Measurements from ENCODE around the gene MALRD1.

Gene MALRD1

GRCh38 chr10:19329475-19329874 is 280.9 kb downstream of the MALRD1 start:
- Histone ChIP-seq H3K36me3 (ENCODE audit: control insufficient read depth, insufficient read depth, low read length) (no peaks in the 10 kb centered on the region), H3K4me1 (ENCODE audit: control insufficient read depth, insufficient read depth, low read length, poor library complexity, severe bottlenecking) (no peaks in the 10 kb centered on the region), H3K4me3 (ENCODE audit: extremely low read depth, insufficient read depth, low read length, poor library complexity, severe bottlenecking) (no peak overlapping the region), H3K9me3 (ENCODE audit: control insufficient read depth, low read length) (no peaks in the 10 kb centered on the region), H3K27ac (ENCODE audit: low read depth, low read length, severe bottlenecking) (no peak overlapping the region)
- WGBS, 2 experiments (ENCODE audit: insufficient coverage in 2 of 2), result no CpG with 5 or more reads among the region's 1 CpG

DNA sequence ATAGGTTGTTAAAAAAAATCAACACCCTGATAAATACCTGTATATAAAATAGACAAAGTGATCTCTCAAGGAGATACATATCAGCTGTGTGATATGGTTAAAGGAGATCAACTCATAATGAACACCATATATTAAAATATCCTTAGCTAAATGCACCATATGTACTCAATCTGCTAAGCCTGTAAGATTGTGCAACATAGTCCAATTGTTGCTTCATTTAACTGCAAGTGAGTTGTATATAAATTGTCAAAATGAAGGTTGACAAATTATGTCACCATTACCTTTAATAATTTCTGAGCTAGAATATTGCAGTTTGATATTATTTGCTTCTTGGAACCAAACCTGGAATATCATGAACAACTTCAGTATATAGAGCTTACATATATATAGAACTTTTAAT is 283.7 kb downstream of the MALRD1 start:
- no peaks in the 10 kb centered on the region for H3K36me3 ChIP-seq (ENCODE audit: control insufficient read depth, insufficient read depth, low read length)

DNA sequence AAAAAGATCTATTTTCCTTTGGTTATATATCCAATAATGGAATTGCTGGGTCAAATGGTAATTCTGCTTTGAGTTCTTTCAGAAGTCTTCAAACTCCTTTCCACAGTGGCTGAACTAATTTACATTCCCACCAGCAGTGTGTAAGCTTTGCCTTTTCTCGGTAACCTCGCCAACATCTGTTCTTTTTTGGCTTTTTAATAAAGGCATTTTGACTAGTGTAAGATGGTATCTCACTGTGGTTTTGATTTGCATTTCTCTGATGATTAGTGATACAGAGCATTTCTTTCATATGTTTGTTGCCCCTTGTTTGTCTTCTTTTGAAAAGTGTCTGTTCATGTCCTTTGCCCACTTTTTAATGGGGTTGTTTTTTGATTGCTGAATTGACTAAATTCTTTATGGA is 285.0 kb downstream of the MALRD1 start:
- no peaks in the 10 kb centered on the region for H3K36me3 ChIP-seq (ENCODE audit: control insufficient read depth, insufficient read depth, low read length)
- no peaks in the 10 kb centered on the region for H3K4me1 ChIP-seq (ENCODE audit: control insufficient read depth, insufficient read depth, low read length, poor library complexity, severe bottlenecking)
- 100% methylated on average over 1 of the region's 2 CpGs; no CpG with 5 or more reads in 1 of the 2 experiments for WGBS, 2 experiments (ENCODE audit: insufficient coverage in 2 of 2)
- H3K27ac ChIP-seq (ENCODE audit: low read depth, low read length, severe bottlenecking), result no peak overlapping the region
- H3K4me3 ChIP-seq (ENCODE audit: extremely low read depth, insufficient read depth, low read length, poor library complexity, severe bottlenecking), result no peak overlapping the region
- H3K9me3 ChIP-seq (ENCODE audit: control insufficient read depth, low read length), result no peaks in the 10 kb centered on the region

More for the DNA sequence above, 283.7 kb downstream of the MALRD1 start:
- Histone ChIP-seq H3K9me3 (ENCODE audit: control insufficient read depth, low read length) (no peaks in the 10 kb centered on the region), H3K4me1 (ENCODE audit: control insufficient read depth, insufficient read depth, low read length, poor library complexity, severe bottlenecking) (no peaks in the 10 kb centered on the region), H3K4me3 (ENCODE audit: extremely low read depth, insufficient read depth, low read length, poor library complexity, severe bottlenecking) (no peak overlapping the region), H3K27ac (ENCODE audit: low read depth, low read length, severe bottlenecking) (no peak overlapping the region)

- no peak overlapping the region for H3K27ac ChIP-seq (ENCODE audit: low read depth, low read length, severe bottlenecking)
- H3K4me1 ChIP-seq (ENCODE audit: control insufficient read depth, insufficient read depth, low read length, poor library complexity, severe bottlenecking), result no peaks in the 10 kb centered on the region
- H3K36me3 ChIP-seq (ENCODE audit: control insufficient read depth, insufficient read depth, low read length), result no peaks in the 10 kb centered on the region
- H3K9me3 ChIP-seq (ENCODE audit: control insufficient read depth, low read length), result no peaks in the 10 kb centered on the region
- no peak overlapping the region for H3K4me3 ChIP-seq (ENCODE audit: extremely low read depth, insufficient read depth, low read length, poor library complexity, severe bottlenecking)
- 19% methylated on average over 2 of the region's 2 CpGs; no CpG with 5 or more reads in 1 of the 2 experiments for WGBS, 2 experiments (ENCODE audit: insufficient coverage in 2 of 2)
These were observed 299.0 kb downstream of the MALRD1 start for GRCh38 chr10:19347621-19348020.

DNA sequence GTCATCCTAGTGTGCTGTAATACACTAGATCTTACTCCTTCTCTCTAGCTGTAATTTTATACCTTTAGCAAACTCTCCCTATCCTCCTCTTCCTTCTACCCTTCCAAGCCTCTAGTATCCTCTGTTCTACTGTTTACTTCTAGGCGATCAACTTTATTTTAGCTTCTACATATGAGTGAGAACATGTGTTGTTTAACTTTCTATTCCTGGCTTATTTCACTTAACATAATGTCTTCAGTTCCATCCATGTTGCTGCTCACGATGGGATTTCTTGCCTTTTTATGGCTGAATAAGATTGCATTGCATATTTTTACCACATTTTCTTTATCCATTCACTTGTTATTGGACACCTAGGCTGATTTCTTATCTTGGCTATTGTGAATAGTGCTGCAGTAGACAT is 318.6 kb downstream of the MALRD1 start:
- WGBS, 2 experiments (ENCODE audit: insufficient coverage in 2 of 2), result 100% methylated on average over 1 of the region's 2 CpGs; no CpG with 5 or more reads in 1 of the 2 experiments
- Histone ChIP-seq H3K27ac (ENCODE audit: low read depth, low read length, severe bottlenecking) (no peak overlapping the region), H3K4me1 (ENCODE audit: control insufficient read depth, insufficient read depth, low read length, poor library complexity, severe bottlenecking) (no peaks in the 10 kb centered on the region), H3K4me3 (ENCODE audit: extremely low read depth, insufficient read depth, low read length, poor library complexity, severe bottlenecking) (no peak overlapping the region), H3K9me3 (ENCODE audit: control insufficient read depth, low read length) (no peaks in the 10 kb centered on the region), H3K36me3 (ENCODE audit: control insufficient read depth, insufficient read depth, low read length) (no peaks in the 10 kb centered on the region)

GRCh38 chr10:19373988-19374387 is 325.4 kb downstream of the MALRD1 start:
- Histone ChIP-seq H3K4me3 (ENCODE audit: extremely low read depth, insufficient read depth, low read length, poor library complexity, severe bottlenecking) (no peak overlapping the region), H3K9me3 (ENCODE audit: control insufficient read depth, low read length) (no peaks in the 10 kb centered on the region), H3K36me3 (ENCODE audit: control insufficient read depth, insufficient read depth, low read length) (no peaks in the 10 kb centered on the region), H3K27ac (ENCODE audit: low read depth, low read length, severe bottlenecking) (no peak overlapping the region), H3K4me1 (ENCODE audit: control insufficient read depth, insufficient read depth, low read length, poor library complexity, severe bottlenecking) (no peaks in the 10 kb centered on the region)
- no CpG with 5 or more reads among the region's 3 CpGs for WGBS, 2 experiments (ENCODE audit: insufficient coverage in 2 of 2)

DNA sequence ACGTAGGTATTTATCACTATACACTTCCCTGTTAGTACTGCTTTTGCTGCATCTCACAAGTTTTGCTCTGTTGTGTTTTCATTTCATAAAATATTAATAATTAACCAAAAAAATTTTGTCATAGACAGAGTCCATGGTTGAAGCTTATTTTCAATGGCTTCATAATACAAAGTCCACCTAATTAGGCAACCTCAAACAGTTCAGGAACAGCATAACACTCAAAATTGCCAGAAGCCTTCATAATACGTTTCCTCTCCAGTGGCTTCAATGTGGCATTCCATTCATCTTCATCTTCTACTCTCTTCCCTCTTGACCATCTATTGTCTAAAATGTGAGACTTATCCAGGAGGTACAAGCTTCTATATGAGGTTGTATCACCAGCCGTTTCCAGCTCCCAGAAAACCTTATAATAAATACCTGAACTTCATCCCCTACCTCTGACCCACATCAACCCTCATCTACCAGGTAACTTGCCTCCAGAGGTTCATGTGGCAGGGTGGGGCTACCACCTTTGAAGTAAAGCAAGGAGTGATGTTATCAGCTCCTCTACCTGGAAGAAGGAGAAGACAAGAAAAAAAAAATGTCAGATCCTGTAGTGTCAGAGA is 337.3 kb downstream of the MALRD1 start:
- H3K4me1 ChIP-seq (ENCODE audit: control insufficient read depth, insufficient read depth, low read length, poor library complexity, severe bottlenecking), result no peaks in the 10 kb centered on the region
- 80% methylated on average over 1 of the region's 3 CpGs for WGBS, 2 experiments (ENCODE audit: insufficient coverage in 2 of 2)
- no peaks in the 10 kb centered on the region for H3K36me3 ChIP-seq (ENCODE audit: control insufficient read depth, insufficient read depth, low read length)
- H3K27ac ChIP-seq (ENCODE audit: low read depth, low read length, severe bottlenecking), result no peak overlapping the region
- H3K4me3 ChIP-seq (ENCODE audit: extremely low read depth, insufficient read depth, low read length, poor library complexity, severe bottlenecking), result no peak overlapping the region
- no peaks in the 10 kb centered on the region for H3K9me3 ChIP-seq (ENCODE audit: control insufficient read depth, low read length)

DNA sequence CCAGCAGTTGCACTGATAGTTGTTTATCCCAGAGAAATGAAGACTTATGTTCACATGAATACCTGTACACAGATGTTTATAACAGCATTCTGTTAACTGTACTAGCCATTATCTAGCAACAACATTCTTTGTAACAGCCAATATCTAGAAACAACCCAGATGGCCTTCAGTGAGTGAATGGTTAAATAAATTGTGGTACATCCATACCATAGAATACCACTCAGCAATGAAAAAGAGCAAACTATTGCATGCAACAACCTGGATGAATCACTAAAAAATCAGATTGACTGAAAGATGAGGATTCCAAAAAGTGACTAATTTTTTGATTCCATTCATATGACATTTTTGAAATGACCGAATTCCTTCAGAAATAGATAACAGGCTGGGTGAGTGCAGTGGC is 360.3 kb downstream of the MALRD1 start:
- H3K4me1 ChIP-seq (ENCODE audit: control insufficient read depth, insufficient read depth, low read length, poor library complexity, severe bottlenecking), result no peaks in the 10 kb centered on the region
- H3K9me3 ChIP-seq (ENCODE audit: control insufficient read depth, low read length), result no peaks in the 10 kb centered on the region
- H3K27ac ChIP-seq (ENCODE audit: low read depth, low read length, severe bottlenecking), result no peak overlapping the region
- no peak overlapping the region for H3K4me3 ChIP-seq (ENCODE audit: extremely low read depth, insufficient read depth, low read length, poor library complexity, severe bottlenecking)
- H3K36me3 ChIP-seq (ENCODE audit: control insufficient read depth, insufficient read depth, low read length), result no peaks in the 10 kb centered on the region
- WGBS, 2 experiments (ENCODE audit: insufficient coverage in 2 of 2), result 83% methylated on average over 1 of the region's 1 CpG; no CpG with 5 or more reads in 1 of the 2 experiments

DNA sequence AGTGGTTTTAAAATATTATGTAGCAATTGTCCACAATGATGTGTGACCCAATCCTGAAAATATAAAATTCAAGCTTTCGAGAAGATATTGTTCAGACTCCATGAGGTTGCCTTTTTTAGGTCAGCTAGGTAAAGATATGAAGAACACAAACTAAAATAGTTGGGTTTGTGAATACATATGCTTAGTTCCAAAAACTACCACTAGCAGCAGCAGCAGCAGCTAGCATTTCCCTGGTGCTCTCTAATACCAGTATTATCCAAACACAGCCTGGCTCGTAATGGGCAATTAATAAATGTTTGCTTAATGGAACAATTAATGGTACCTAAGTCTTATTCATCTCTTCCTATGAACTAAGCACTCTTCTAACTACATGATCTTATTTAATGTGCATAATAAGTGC is 362.5 kb downstream of the MALRD1 start:
- WGBS, 2 experiments (ENCODE audit: insufficient coverage in 2 of 2), result no CpG with 5 or more reads among the region's 2 CpGs
- no peak overlapping the region for H3K4me3 ChIP-seq (ENCODE audit: extremely low read depth, insufficient read depth, low read length, poor library complexity, severe bottlenecking)
- no peaks in the 10 kb centered on the region for H3K36me3 ChIP-seq (ENCODE audit: control insufficient read depth, insufficient read depth, low read length)
- no peaks in the 10 kb centered on the region for H3K4me1 ChIP-seq (ENCODE audit: control insufficient read depth, insufficient read depth, low read length, poor library complexity, severe bottlenecking)
- H3K27ac ChIP-seq (ENCODE audit: low read depth, low read length, severe bottlenecking), result no peak overlapping the region
- H3K9me3 ChIP-seq (ENCODE audit: control insufficient read depth, low read length), result no peaks in the 10 kb centered on the region

DNA sequence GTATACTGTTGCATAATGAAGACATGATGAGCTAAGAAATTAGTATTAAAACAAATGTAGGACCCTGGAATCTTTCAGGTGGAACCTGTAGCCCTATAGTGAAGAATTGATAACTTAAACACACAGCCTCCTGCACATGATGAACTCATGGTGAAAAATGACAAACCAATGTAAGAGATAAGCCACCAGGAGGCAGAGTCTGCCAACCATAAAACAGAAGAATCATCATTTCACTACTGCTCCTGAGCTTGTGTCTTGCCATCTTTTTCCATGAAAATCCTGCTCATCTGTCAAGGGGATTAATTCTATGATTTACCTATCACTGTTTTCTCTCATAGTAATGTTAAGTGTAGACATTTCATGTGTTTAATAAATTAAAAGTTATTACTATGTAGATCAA is 363.9 kb downstream of the MALRD1 start:
- H3K27ac ChIP-seq (ENCODE audit: low read depth, low read length, severe bottlenecking), result no peak overlapping the region
- H3K4me1 ChIP-seq (ENCODE audit: control insufficient read depth, insufficient read depth, low read length, poor library complexity, severe bottlenecking), result no peaks in the 10 kb centered on the region
- H3K36me3 ChIP-seq (ENCODE audit: control insufficient read depth, insufficient read depth, low read length), result no peaks in the 10 kb centered on the region
- no peaks in the 10 kb centered on the region for H3K9me3 ChIP-seq (ENCODE audit: control insufficient read depth, low read length)
- H3K4me3 ChIP-seq (ENCODE audit: extremely low read depth, insufficient read depth, low read length, poor library complexity, severe bottlenecking), result no peak overlapping the region

GRCh38 chr10:19416164-19416563 is 367.6 kb downstream of the MALRD1 start:
- H3K4me3 ChIP-seq (ENCODE audit: extremely low read depth, insufficient read depth, low read length, poor library complexity, severe bottlenecking), result no peak overlapping the region

More at GRCh38 chr10:19416164-19416563, 367.6 kb downstream of the MALRD1 start:
- Histone ChIP-seq H3K4me1 (ENCODE audit: control insufficient read depth, insufficient read depth, low read length, poor library complexity, severe bottlenecking) (no peaks in the 10 kb centered on the region), H3K27ac (ENCODE audit: low read depth, low read length, severe bottlenecking) (no peak overlapping the region), H3K9me3 (ENCODE audit: control insufficient read depth, low read length) (no peaks in the 10 kb centered on the region), H3K36me3 (ENCODE audit: control insufficient read depth, insufficient read depth, low read length) (no peaks in the 10 kb centered on the region)
- WGBS, 2 experiments (ENCODE audit: insufficient coverage in 2 of 2), result 50 to 60% methylated on average over 1 of the region's 1 CpG

Measured in mesodermal cell (in vitro differentiated cells).